Right cardiac atrium (tissue), 5 donors: ENCODE data around the gene PRDM4. TPM values are rescaled to one million over a fixed set of nuclear protein-coding genes. Genes with fewer than 3 reads are reported as not detected.

Experiments used
- ATAC-seq, 2 donors: fragments of 200-7000 bp; cut with Tn5 transposase; one replicate each; pipeline versions ENCODE4 v1.8.0 to v1.9.1; 2020; ENCODE audit warnings: moderate library complexity in 2 of 2, mild to moderate bottlenecking in 1 of 2
- DNase-seq, 3 donors: peaks; one replicate each; pipeline ENCODE4 v3.0.0-alpha.2; 2020
- H3K27ac ChIP-seq: one replicate; pipeline ENCODE4 v1.5.1; 2013; ENCODE audit warnings: mild to moderate bottlenecking, low read length, control low read depth, moderate library complexity
- H3K27me3 ChIP-seq: one replicate; pipeline ENCODE4 v1.6.1; 2013; ENCODE audit not compliant: control insufficient read depth, insufficient read depth
- H3K4me1 ChIP-seq: one replicate; pipeline ENCODE4 v1.6.1; 2013; ENCODE audit warnings: low read length; ENCODE audit not compliant: control insufficient read depth, insufficient read depth
- H3K4me3 ChIP-seq: one replicate; pipeline ENCODE4 v1.5.1; 2013; ENCODE audit warnings: low read length, control low read depth
- H3K9me3 ChIP-seq: one replicate; pipeline ENCODE4 v1.6.1; 2013; ENCODE audit warnings: low read length; ENCODE audit not compliant: control insufficient read depth
- WGBS: extraction: QIAGEN DNeasy Blood & Tissue Kit; methylation state at CpG from one replicate; pipeline ENCODE4 v1.1.7; 2013; 5-methylcytosine and 5-hydroxymethylcytosine counted together
- intact Hi-C, 4 donors: fragments of 100-400 bp; cut with DNase I; formaldehyde crosslinking; loops; one replicate each; pipeline versions ENCODE4 v1.11.0 to v1.14.0; 2022 to 2023
- long read RNA-seq, 4 donors: library from polyadenylated mRNA; unstranded; transcript quantifications; one replicate each; pipeline ENCODE4 v2.0.0, GENCODE V29; 2020 to 2021
- polyA plus RNA-seq: library from polyadenylated mRNA; stranded (reverse); fragments of 200-250 nt; gene quantifications from one replicate; pipeline ENCODE4 v1.2.3, GENCODE V29; 2013
- total RNA-seq, 4 donors: library from RNA; stranded (reverse); fragmentation: NEBNext Ultra II Directional; extraction: Animal tissue kit (Norgen Biotek cat#: 25700); gene quantifications; one replicate each; pipeline ENCODE4 v1.2.1, GENCODE V29; 2021
- donor health status: healthy with polysubstance abuse.
- donor health status: DM: no; HTN: yes; CAD: no.
- donor health status: DM: no; HTN: no; CAD: no.
- donor health status: DM: no; HTN: yes; CAD: no; lungs with severe emphysema.
- donor health status: DM: yes; HTN: yes; CAD: no.

The PRDM4 gene
- total RNA-seq = 10 to 100 TPM; 11.6 to 14.9 (median 14.0) TPM
- polyA plus RNA-seq = 6.3 TPM
- long read RNA-seq, donor 1, full-length matches to known transcripts = 15 of 21 reads
- long read RNA-seq, donor 1, partial matches to known transcripts = 2 of 21 reads
- long read RNA-seq, donor 1, other reads (novel, unspliced or antisense) = 4 of 21 reads
- long read RNA-seq, donor 2, full-length matches to known transcripts = 8 of 14 reads
- long read RNA-seq, donor 2, partial matches to known transcripts = 4 of 14 reads
- long read RNA-seq, donor 2, other reads (novel, unspliced or antisense) = 2 of 14 reads
- long read RNA-seq, donor 3, full-length matches to known transcripts = 3 of 22 reads
- long read RNA-seq, donor 3, partial matches to known transcripts = 15 of 22 reads
- long read RNA-seq, donor 3, other reads (novel, unspliced or antisense) = 4 of 22 reads
- long read RNA-seq, donor 4, full-length matches to known transcripts = 8 of 12 reads
- long read RNA-seq, donor 4, partial matches to known transcripts = 1 of 12 reads
- long read RNA-seq, donor 4, other reads (novel, unspliced or antisense) = 3 of 12 reads

GRCh38 chr12:107760809-107761501, at the start of gene PRDM4:
Gene PRDM4, minus strand, starts transcription at chr12:107761137. Its CDS starts 622 bp downstream, at chr12:107760515.
- DNase-seq (peak; percentile 95 to 98 (median 98)), ATAC-seq (peak; percentile 99)
- Histone ChIP-seq H3K27ac (peak within 1 kb of the TSS; percentile 43), H3K9me3 (no peaks in the 10 kb centered on the region), H3K4me1 (peaks cover 3% of the 10 kb centered on the region), H3K27me3 (no peaks in the 10 kb centered on the region), H3K4me3 (peak within 1 kb of the TSS; percentile 97)
- under 1% methylated on average over 83 of the region's 83 CpGs for WGBS
- intact Hi-C loops = loop anchor here in 1 of 4 donors (5.0 kb wide), 1 partner anchor 126 kb away; no protein-coding TSS in a partner anchor

- WGBS = 61% methylated on average over 3 of the region's 3 CpGs
- ATAC-seq (no peak), DNase-seq (no peak)
- Histone ChIP-seq H3K27me3 (no peaks in the 10 kb centered on the region), H3K27ac (no peak overlapping the region), H3K9me3 (no peaks in the 10 kb centered on the region), H3K4me3 (no peak overlapping the region), H3K4me1 (no peaks in the 10 kb centered on the region)
- intact Hi-C loops = no loop called here
These were observed 46.7 kb upstream of the PRDM4 start for GRCh38 chr12:107807471-107808150.

GRCh38 chr12:107805488-107806180, 44.7 kb upstream of the PRDM4 start:
- intact Hi-C loops = no loop called here
- Histone ChIP-seq H3K27me3 (no peaks in the 10 kb centered on the region), H3K4me1 (no peaks in the 10 kb centered on the region), H3K4me3 (no peak overlapping the region), H3K9me3 (no peaks in the 10 kb centered on the region), H3K27ac (no peak overlapping the region)
- DNase-seq (no peak), ATAC-seq (no peak)
- WGBS = 79% methylated on average over 22 of the region's 22 CpGs

- 39% methylated on average over 3 of the region's 3 CpGs for whole genome bisulfite sequencing
- Histone ChIP-seq H3K27me3 (no peaks in the 10 kb centered on the region), H3K9me3 (no peaks in the 10 kb centered on the region), H3K4me1 (no peaks in the 10 kb centered on the region), H3K27ac (no peak overlapping the region), H3K4me3 (no peak overlapping the region)
- DNase-seq (no peak), ATAC-seq (no peak)
- intact Hi-C loops = no loop called here
These were observed 42.2 kb upstream of the PRDM4 start for GRCh38 chr12:107803092-107803491.

- H3K4me1 ChIP-seq = no peaks in the 10 kb centered on the region
- DNase-seq (no peak), ATAC-seq (no peak)
- H3K27me3 ChIP-seq = peaks cover 8% of the 10 kb centered on the region
- no peaks in the 10 kb centered on the region for H3K9me3 ChIP-seq
- intact Hi-C loops = no loop called here
- H3K27ac ChIP-seq = no peak overlapping the region
- H3K4me3 ChIP-seq = no peak overlapping the region
These were observed 40.2 kb upstream of the PRDM4 start for GRCh38 chr12:107801150-107801549.

- H3K27ac ChIP-seq = no peak overlapping the region
- H3K9me3 ChIP-seq = no peaks in the 10 kb centered on the region
- ATAC-seq (no peak), DNase-seq (no peak)
- intact Hi-C loops = no loop called here
- WGBS = 60% methylated on average over 3 of the region's 3 CpGs
- H3K4me1 ChIP-seq = no peaks in the 10 kb centered on the region
- H3K4me3 ChIP-seq = no peak overlapping the region
- peaks cover 8% of the 10 kb centered on the region for H3K27me3 ChIP-seq
These were observed 37.6 kb upstream of the PRDM4 start for GRCh38 chr12:107798580-107798979.

GRCh38 chr12:107794451-107794850, 33.5 kb upstream of the PRDM4 start:
- no peak overlapping the region for H3K27ac ChIP-seq
- peaks cover 8% of the 10 kb centered on the region for H3K27me3 ChIP-seq
- intact Hi-C loops = no loop called here
- no peaks in the 10 kb centered on the region for H3K4me1 ChIP-seq
- DNase-seq (no peak), ATAC-seq (no peak)
- H3K4me3 ChIP-seq = no peak overlapping the region
- no peaks in the 10 kb centered on the region for H3K9me3 ChIP-seq
- 48% methylated on average over 3 of the region's 3 CpGs for WGBS

- WGBS = 64% methylated on average over 1 of the region's 1 CpG
- H3K9me3 ChIP-seq = no peaks in the 10 kb centered on the region
- intact Hi-C loops = no loop called here
- DNase-seq (no peak), ATAC-seq (no peak)
- H3K4me1 ChIP-seq = no peaks in the 10 kb centered on the region
- peaks cover 3% of the 10 kb centered on the region for H3K27me3 ChIP-seq
- no peak overlapping the region for H3K27ac ChIP-seq
- no peak overlapping the region for H3K4me3 ChIP-seq
These were observed 30.6 kb upstream of the PRDM4 start for GRCh38 chr12:107791465-107792089.

GRCh38 chr12:107788690-107789458, 27.9 kb upstream of the PRDM4 start:
- Histone ChIP-seq H3K27ac (no peak overlapping the region), H3K4me3 (no peak overlapping the region), H3K4me1 (no peaks in the 10 kb centered on the region), H3K9me3 (no peaks in the 10 kb centered on the region), H3K27me3 (no peaks in the 10 kb centered on the region)
- ATAC-seq (no peak), DNase-seq (no peak)
- intact Hi-C loops = no loop called here
- WGBS = 71% methylated on average over 17 of the region's 17 CpGs

GRCh38 chr12:107788281-107788680, 27.3 kb upstream of the PRDM4 start:
- H3K27me3 ChIP-seq = no peaks in the 10 kb centered on the region
- intact Hi-C loops = no loop called here
- DNase-seq = no peak
- H3K4me3 ChIP-seq = no peak overlapping the region
- H3K9me3 ChIP-seq = no peaks in the 10 kb centered on the region
- no peak overlapping the region for H3K27ac ChIP-seq
- no peak for ATAC-seq
- 94% methylated on average over 2 of the region's 2 CpGs for WGBS
- H3K4me1 ChIP-seq = no peaks in the 10 kb centered on the region
